Measurements from ENCODE around the gene TSKU.

DNA sequence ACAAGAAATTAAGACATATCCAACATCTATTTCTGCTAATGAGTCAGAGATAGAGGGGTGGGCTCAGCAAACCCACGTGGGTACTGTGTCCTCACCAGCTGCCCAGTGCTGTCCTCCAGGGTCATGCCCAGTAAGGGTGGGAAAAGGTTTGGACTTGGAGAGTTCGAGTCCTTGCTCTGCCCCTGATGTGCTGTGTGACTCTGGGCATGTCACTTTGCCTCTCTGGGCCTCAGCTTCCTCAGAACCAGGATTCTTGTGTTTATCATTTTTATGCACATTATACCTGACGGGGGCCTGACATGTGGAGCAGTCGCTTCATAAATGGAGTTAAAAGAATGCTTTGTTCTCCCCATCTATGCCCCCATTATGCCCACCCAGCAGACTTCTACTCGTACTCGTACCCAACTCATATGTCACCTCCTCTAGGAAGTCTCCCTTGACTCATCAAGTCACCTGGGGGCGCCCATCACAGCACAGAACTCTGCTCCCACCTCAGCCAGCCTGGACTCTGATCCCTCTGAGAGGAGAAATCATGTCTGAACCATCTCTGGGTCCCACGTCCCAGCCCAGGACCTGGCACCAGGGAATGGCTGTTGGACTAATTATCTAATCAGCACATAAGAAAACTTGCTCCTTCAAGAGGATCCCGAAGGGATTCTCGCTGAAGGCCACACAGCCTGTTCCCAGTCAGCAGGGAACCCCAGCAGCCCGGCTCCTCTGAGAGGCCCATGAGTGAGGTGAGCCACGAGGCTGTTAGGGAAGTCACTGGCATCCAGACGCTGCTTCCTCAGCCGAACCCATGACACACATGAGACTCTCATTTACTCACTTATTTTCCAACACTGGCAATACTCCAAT lies 38.7 kb upstream of the TSKU start:
- TF ChIP-seq, protein P1, sequence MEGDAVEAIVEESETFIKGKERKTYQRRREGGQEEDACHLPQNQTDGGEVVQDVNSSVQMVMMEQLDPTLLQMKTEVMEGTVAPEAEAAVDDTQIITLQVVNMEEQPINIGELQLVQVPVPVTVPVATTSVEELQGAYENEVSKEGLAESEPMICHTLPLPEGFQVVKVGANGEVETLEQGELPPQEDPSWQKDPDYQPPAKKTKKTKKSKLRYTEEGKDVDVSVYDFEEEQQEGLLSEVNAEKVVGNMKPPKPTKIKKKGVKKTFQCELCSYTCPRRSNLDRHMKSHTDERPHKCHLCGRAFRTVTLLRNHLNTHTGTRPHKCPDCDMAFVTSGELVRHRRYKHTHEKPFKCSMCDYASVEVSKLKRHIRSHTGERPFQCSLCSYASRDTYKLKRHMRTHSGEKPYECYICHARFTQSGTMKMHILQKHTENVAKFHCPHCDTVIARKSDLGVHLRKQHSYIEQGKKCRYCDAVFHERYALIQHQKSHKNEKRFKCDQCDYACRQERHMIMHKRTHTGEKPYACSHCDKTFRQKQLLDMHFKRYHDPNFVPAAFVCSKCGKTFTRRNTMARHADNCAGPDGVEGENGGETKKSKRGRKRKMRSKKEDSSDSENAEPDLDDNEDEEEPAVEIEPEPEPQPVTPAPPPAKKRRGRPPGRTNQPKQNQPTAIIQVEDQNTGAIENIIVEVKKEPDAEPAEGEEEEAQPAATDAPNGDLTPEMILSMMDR (conservative IDR thresholded peaks at IDR 0.05 in 1 of 2, IDR thresholded peaks at IDR 0.05 in 1 of 2; ENCODE audit: low read depth in 1 of 2, low read length in 2 of 2), result no peak
- no peak for TF ChIP-seq EZH2 (IDR thresholded peaks at IDR 0.05; ENCODE audit: low read length, missing control alignments)
